K562 (cell line): ENCODE results near the gene TMEM200A. TPM values are rescaled to one million over a fixed set of nuclear protein-coding genes. Genes with fewer than 3 reads are reported as not detected.

Experiments used
- ATAC-seq: fragments of 200-7000 bp; cut with Tn5 transposase; 3 replicates; pipeline ENCODE4 v1.9.1; 2020; ENCODE audit warnings: moderate library complexity
- BruUV-seq: library from RNA; stranded (reverse); fragments of 400-500 nt; replicated peaks from 2 replicates; lab custom pipeline; 2021; lab: Mats Ljungman, UMichigan
- CTCF ChIA-PET: fragments of 300-600 bp; formaldehyde crosslinking; extraction: SDS; loops from one replicate; lab custom pipeline; 2021; ENCODE audit warnings: low intra/inter-chr PET ratio; lab: Yijun Ruan, JAX
- POLR2A ChIA-PET: fragments of 300-600, 350-650 bp; sonication (Branson Sonifier 250); formaldehyde crosslinking; extraction: SDS; loops from one replicate; lab custom pipeline; 2021; ENCODE audit warnings: antibody characterized with exemption, inconsistent platforms; lab: Yijun Ruan, JAX
- DNase-seq, 4 experiments: peaks; one replicate each; pipeline versions ENCODE4 v3.0.0 to v3.0.0-alpha.2; 2011 to 2018; ENCODE audit warnings: low spot score in 3 of 4, mixed read lengths in 3 of 4; ENCODE audit errors: extremely low read depth in 1 of 4
- FAIRE-seq: peaks from 2 replicates; lab custom pipeline; 2011; peaks lifted over from hg19 to GRCh38; lab: Jason Lieb, UNC
- H2AFZ ChIP-seq: 2 replicates; pipeline ENCODE4 v1.6.0; 2011; ENCODE audit warnings: low read depth, low read length, control low read depth, inconsistent platforms
- H3K27ac ChIP-seq: fragments of 200-600 bp; 3 replicates; pipeline ENCODE4 v1.8.0; 2011; ENCODE audit warnings: low read depth, mild to moderate bottlenecking, control low read depth, inconsistent platforms, low read length, moderate library complexity, mixed read lengths; ENCODE audit errors: extremely low read depth
- H3K27me3 ChIP-seq, 2 experiments: fragments of 300-600 bp in 1 of 2; 2 replicates in 1 of 2; 3 replicates in 1 of 2; pipeline versions ENCODE4 v1.6.0 to v1.8.0; 2011; ENCODE audit warnings: inconsistent platforms in 2 of 2, low read length in 2 of 2, mild to moderate bottlenecking in 1 of 2, mixed read lengths in 1 of 2, moderate library complexity in 1 of 2; ENCODE audit not compliant: control insufficient read depth in 2 of 2, insufficient read depth in 2 of 2
- H3K36me3 ChIP-seq: fragments of 300-600 bp; 3 replicates; pipeline ENCODE4 v1.8.0; 2011; ENCODE audit warnings: mild to moderate bottlenecking, low read length, inconsistent platforms; ENCODE audit not compliant: control insufficient read depth, insufficient read depth
- H3K4me1 ChIP-seq, 2 experiments: fragments of 200-600 bp in 1 of 2; replicated peaks in 1 of 2; 2 replicates in 1 of 2; 3 replicates in 1 of 2; pipeline versions ENCODE4 v1.5.1 to v1.8.0; 2011; ENCODE audit warnings: inconsistent platforms in 2 of 2, low read length in 2 of 2, mild to moderate bottlenecking in 1 of 2, mixed read lengths in 1 of 2, moderate library complexity in 1 of 2; ENCODE audit not compliant: control insufficient read depth in 2 of 2, insufficient read depth in 2 of 2
- H3K4me2 ChIP-seq: 2 replicates; pipeline ENCODE4 v1.6.1; 2011; ENCODE audit warnings: low read length, control low read depth, inconsistent platforms, mixed read lengths; ENCODE audit not compliant: insufficient read depth
- H3K4me3 ChIP-seq: fragments of 200-600 bp; sonication (generic), shearing (Covaris generic); 2 replicates; pipeline ENCODE4 v1.5.1; 2016; ENCODE audit warnings: control low read depth, inconsistent platforms
- H3K79me2 ChIP-seq: fragments of 200-600 bp; 3 replicates; pipeline ENCODE4 v1.8.0; 2011; ENCODE audit warnings: low read length, inconsistent platforms; ENCODE audit not compliant: control insufficient read depth, insufficient read depth
- H3K9ac ChIP-seq, 2 experiments: 2 replicates each; pipeline versions ENCODE4 v1.6.0 to v1.6.1; 2011; ENCODE audit warnings: low read depth in 2 of 2, low read length in 2 of 2, control low read depth in 1 of 2, inconsistent platforms in 1 of 2, mild to moderate bottlenecking in 1 of 2, mixed read lengths in 1 of 2; ENCODE audit not compliant: insufficient read depth in 1 of 2
- H3K9me1 ChIP-seq: one replicate; pipeline ENCODE4 v1.6.0; 2011; ENCODE audit warnings: inconsistent platforms, mild to moderate bottlenecking, low read length, moderate library complexity; ENCODE audit not compliant: control insufficient read depth, insufficient read depth
- H3K9me3 ChIP-seq: replicated peaks from 2 replicates; pipeline ENCODE4 v1.5.1; 2011; ENCODE audit warnings: low read depth, low read length, inconsistent platforms; ENCODE audit not compliant: control insufficient read depth, insufficient read depth
- H4K20me1 ChIP-seq: replicated peaks from 2 replicates; pipeline ENCODE4 v1.6.1; 2011; ENCODE audit warnings: low read length, inconsistent platforms, mixed read lengths; ENCODE audit not compliant: control insufficient read depth, insufficient read depth
- CBFA2T2 ChIP-seq: fragments of 450-650 bp; conservative IDR thresholded peaks from 2 replicates; pipeline ENCODE4 v1.6.1; 2017; ENCODE audit warnings: mild to moderate bottlenecking
- CBX1 ChIP-seq: sonication (generic); IDR thresholded peaks from 2 replicates; pipeline ENCODE4 v1.6.1; 2016; ENCODE audit warnings: antibody characterized with exemption, low read depth, mild to moderate bottlenecking
- CEBPG ChIP-seq, 3 experiments: fragments of 200-800 bp in 1 of 3; sonication (Bioruptor generic) in 1 of 3; sonication (generic) in 1 of 3; formaldehyde crosslinking in 1 of 3; IDR thresholded peaks in 2 of 3; conservative IDR thresholded peaks in 1 of 3; 2 replicates each; pipeline versions ENCODE4 v1.6.1 to v1.8.0; 2016 to 2022; ENCODE audit warnings: missing compliant biosample characterization in 2 of 3, missing genetic modification characterization in 2 of 3, mild to moderate bottlenecking in 1 of 3, missing genetic modification reagents in 1 of 3
- RBM14 ChIP-seq: fragments of 200-400 bp; formaldehyde crosslinking; IDR thresholded peaks from 2 replicates; pipeline ENCODE4 v1.6.1; 2018; ENCODE audit warnings: low read depth, mild to moderate bottlenecking, low read length, moderate library complexity, borderline replicate concordance; ENCODE audit not compliant: insufficient read depth
- TFAM ChIP-seq: fragments of 250-450 bp; sonication (Bioruptor Pico); conservative IDR thresholded peaks from 2 replicates; pipeline ENCODE4 v1.5.0; 2021; ENCODE audit warnings: mild to moderate bottlenecking, moderate library complexity
- WGBS: fragments of 100-300 bp; shearing (Covaris generic); methylation state at CpG from one replicate; pipeline ENCODE4 v1.1.6; 2016; ENCODE audit warnings: low coverage, mixed read lengths; ENCODE audit not compliant: insufficient coverage; ENCODE audit errors: missing lambda C conversion rate; 5-methylcytosine and 5-hydroxymethylcytosine counted together
- in situ Hi-C: fragments of 300-500 bp; cut with MboI; formaldehyde crosslinking; loops from 4 replicates; pipeline ENCODE4 v1.15.0; 2018; ENCODE audit warnings: inconsistent platforms, mixed read lengths
- intact Hi-C: fragments of 100-400 bp; cut with micrococcal nuclease; formaldehyde crosslinking; loops from 2 replicates; pipeline ENCODE4 v1.14.2; 2022
- polyA plus RNA-seq, 8 experiments: library from polyadenylated mRNA; depleted of rRNA in 4 of 8; stranded (reverse) in 5 of 8; unstranded in 3 of 8; fragments of >200 nt; fragmentation: Nextera tagmentation in 2 of 8; fragmentation: Illumina TruSeq in 1 of 8; extraction: Ambion mirVana in 2 of 8; extraction: Trizol in 1 of 8; gene quantifications; 2 replicates each; pipeline versions ENCODE4 v1.2.1 to v1.2.3, GENCODE V29; 2011 to 2014; ENCODE audit warnings: inconsistent platforms in 1 of 8, missing spikeins in 1 of 8
- total RNA-seq, 7 experiments: library from RNA; depleted of rRNA in 6 of 7; stranded (reverse); fragments of >200 nt in 6 of 7; fragmentation: Illumina TruSeq in 2 of 7; extraction: Trizol in 2 of 7; gene quantifications; 2 replicates each; pipeline versions ENCODE4 v1.2.1 to v1.2.3, GENCODE V29; 2011 to 2021; ENCODE audit warnings: low replicate concordance in 1 of 7
- TF ChIP-seq, protein P1 (sequence below), 2 experiments: IDR thresholded peaks in 1 of 2; conservative IDR thresholded peaks in 1 of 2; 2 replicates each; pipeline ENCODE4 v1.6.1; 2016; ENCODE audit warnings: low read depth in 2 of 2, mild to moderate bottlenecking in 1 of 2, missing compliant biosample characterization in 1 of 2, missing genetic modification characterization in 1 of 2, moderate library complexity in 1 of 2
- TF ChIP-seq, protein P2 (sequence below): fragments of 200-800 bp; sonication (Bioruptor generic); IDR thresholded peaks from 2 replicates; pipeline ENCODE4 v1.6.1; 2017; ENCODE audit warnings: missing genetic modification characterization, missing compliant biosample characterization

TMEM200A gene
- total and polyA plus RNA-seq, 9 of the 15 experiments (the other 6 are each of a cell fraction or from before 2014, with no cell fraction given), result 0.04 TPM; not detected in 8

DNA sequence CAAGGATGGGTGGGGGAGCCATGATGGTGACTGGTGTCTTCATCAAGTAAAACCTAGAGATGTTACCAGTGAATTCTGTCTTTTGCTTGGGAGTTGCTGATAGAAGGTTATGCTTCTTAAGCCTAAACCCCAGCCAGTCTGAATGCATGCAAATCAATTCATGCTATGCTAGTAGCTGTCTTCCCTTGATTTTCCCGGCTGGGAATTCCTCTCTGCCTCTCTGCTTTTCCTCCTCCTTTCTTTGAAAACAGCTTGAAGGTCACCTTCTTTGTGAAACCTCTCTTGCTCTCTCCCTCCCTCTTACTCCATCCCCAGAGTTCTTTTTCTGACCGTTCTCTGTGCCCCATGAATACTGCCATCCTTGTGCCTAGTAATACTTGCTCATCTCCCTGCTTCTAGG lies 58.9 kb downstream of the TMEM200A start (continued):
- TF ChIP-seq, protein P1, sequence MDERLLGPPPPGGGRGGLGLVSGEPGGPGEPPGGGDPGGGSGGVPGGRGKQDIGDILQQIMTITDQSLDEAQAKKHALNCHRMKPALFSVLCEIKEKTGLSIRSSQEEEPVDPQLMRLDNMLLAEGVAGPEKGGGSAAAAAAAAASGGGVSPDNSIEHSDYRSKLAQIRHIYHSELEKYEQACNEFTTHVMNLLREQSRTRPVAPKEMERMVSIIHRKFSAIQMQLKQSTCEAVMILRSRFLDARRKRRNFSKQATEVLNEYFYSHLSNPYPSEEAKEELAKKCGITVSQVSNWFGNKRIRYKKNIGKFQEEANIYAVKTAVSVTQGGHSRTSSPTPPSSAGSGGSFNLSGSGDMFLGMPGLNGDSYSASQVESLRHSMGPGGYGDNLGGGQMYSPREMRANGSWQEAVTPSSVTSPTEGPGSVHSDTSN (CRISPR knock-in tag; IDR thresholded peaks at IDR 0.05; ENCODE audit: low read depth), result no peak
- TF ChIP-seq, protein P1 (tag; conservative IDR thresholded peaks at IDR 0.05; ENCODE audit: low read depth), result no peak
- TF ChIP-seq CBFA2T2, result no peak
- TF ChIP-seq, protein P2, sequence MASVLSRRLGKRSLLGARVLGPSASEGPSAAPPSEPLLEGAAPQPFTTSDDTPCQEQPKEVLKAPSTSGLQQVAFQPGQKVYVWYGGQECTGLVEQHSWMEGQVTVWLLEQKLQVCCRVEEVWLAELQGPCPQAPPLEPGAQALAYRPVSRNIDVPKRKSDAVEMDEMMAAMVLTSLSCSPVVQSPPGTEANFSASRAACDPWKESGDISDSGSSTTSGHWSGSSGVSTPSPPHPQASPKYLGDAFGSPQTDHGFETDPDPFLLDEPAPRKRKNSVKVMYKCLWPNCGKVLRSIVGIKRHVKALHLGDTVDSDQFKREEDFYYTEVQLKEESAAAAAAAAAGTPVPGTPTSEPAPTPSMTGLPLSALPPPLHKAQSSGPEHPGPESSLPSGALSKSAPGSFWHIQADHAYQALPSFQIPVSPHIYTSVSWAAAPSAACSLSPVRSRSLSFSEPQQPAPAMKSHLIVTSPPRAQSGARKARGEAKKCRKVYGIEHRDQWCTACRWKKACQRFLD (CRISPR knock-in tag), result no peak

DNA sequence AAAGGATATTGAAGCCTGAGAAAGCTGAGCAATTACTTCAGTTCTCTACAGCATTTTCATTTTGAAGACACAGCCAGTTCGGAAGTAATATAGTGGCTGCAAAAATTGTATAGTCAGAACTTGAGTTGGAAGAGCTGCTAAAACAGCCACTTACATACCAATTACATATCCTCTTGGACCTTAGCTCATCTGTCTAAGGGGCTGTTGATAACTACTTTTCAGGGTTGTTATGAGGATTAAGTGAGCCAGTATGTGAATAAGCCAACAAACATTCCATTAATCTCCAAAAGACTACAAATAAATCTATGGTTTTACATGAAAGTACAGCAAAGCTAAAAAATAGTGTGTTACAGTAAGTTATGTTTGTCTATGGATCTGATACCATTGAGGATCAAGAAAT lies 59.7 kb downstream of the TMEM200A start:
- Histone ChIP-seq H4K20me1 (no peaks in the 10 kb centered on the region), H3K4me3 (no peak overlapping the region), H3K9me3 (no peaks in the 10 kb centered on the region), H3K9ac (no peak overlapping the region), H3K36me3 (no peaks in the 10 kb centered on the region), H3K27ac (no peak overlapping the region), H2AFZ (no peak overlapping the region), H3K9me1 (no peaks in the 10 kb centered on the region), H3K4me1 (no peaks in the 10 kb centered on the region), H3K79me2 (no peaks in the 10 kb centered on the region)
- no TSS peak for BruUV-seq
- no peak for DNase-seq
- no peak for ATAC-seq
- in situ Hi-C loops (no loop called here), intact Hi-C loops (no loop called here)
- WGBS, result 0% methylated on average over 1 of the region's 1 CpG
- FAIRE-seq, result no peak
- TF ChIP-seq CBX1 (no peak), RBM14 (no peak), CEBPG (CRISPR knock-in tag; IDR thresholded peaks at IDR 0.05) (no peak), CEBPG (tag; conservative IDR thresholded peaks at IDR 0.05 in 1 of 2, IDR thresholded peaks at IDR 0.05 in 1 of 2) (no peak), TFAM (CRISPR knock-in tag) (no peak)
- TF ChIP-seq, all 486 proteins: peak for 0
- ChIA-PET POLR2A (no interaction called here), CTCF (no interaction called here)
- Histone ChIP-seq H3K27me3 (no peaks in the 10 kb centered on the region), H3K4me2 (no peak overlapping the region)
